ENCODE measurements around the gene FAM210A. TPM values are rescaled to one million over a fixed set of nuclear protein-coding genes. Genes with fewer than 3 reads are reported as not detected.

The FAM210A gene
- polyA plus RNA-seq, 1 of the 3 experiments (the other 2 are of a cell fraction): 10.6 TPM

DNA sequence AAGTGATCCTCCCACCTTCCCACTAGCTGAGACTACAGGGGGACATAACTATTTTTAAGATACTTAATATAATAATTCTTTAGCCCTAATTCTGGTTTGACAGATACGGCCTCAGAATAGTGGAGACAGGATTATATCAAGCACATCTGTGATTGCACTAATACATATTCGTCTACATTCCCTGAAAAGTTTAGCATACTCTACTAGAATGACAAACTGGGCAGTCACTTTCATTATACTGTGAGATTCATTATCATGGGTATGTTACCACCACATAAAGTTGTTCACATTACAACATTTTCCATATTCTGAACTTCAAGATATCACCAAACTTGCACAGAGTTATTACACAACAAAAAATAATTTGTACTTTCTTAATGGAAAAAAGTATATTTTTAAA is 11.0 kb downstream of the FAM210A start:
- no peaks in the 10 kb centered on the region for H3K9me3 ChIP-seq
- H3K9me2 ChIP-seq: no peaks in the 10 kb centered on the region
- H3F3A ChIP-seq (replicated peaks; ENCODE audit: insufficient read depth): no peaks in the 10 kb centered on the region
- TF ChIP-seq TEAD4 (IDR thresholded peaks at IDR 0.05; ENCODE audit: borderline replicate concordance, insufficient read depth): no peak
- no peak for TF ChIP-seq REST (IDR thresholded peaks at IDR 0.05; ENCODE audit: low read depth, low read length)
- TF ChIP-seq EP300 (IDR thresholded peaks at IDR 0.05; ENCODE audit: borderline replicate concordance in 1 of 2, low read depth in 1 of 2, low read length in 1 of 2): no peak
- TF ChIP-seq MEF2A (IDR thresholded peaks at IDR 0.05; ENCODE audit: borderline replicate concordance, low read depth): no peak
- TF ChIP-seq CTCF (IDR thresholded peaks at IDR 0.05): no peak
- no peak for TF ChIP-seq RAD21 (IDR thresholded peaks at IDR 0.05; ENCODE audit: low read length)
- no peak for TF ChIP-seq RCOR1 (IDR thresholded peaks at IDR 0.05; ENCODE audit: low read length)
- no peak for TF ChIP-seq POLR2AphosphoS5 (IDR thresholded peaks at IDR 0.05; ENCODE audit: low read depth, low read length)
- no peak for TF ChIP-seq GATA2 (CRISPR knock-in tag; IDR thresholded peaks at IDR 0.05)
- peaks cover 0 to 4% of the 10 kb centered on the region in 2 experiments for H3K36me3 ChIP-seq (replicated peaks in 1 of 2; ENCODE audit: control insufficient read depth in 1 of 2, insufficient read depth in 2 of 2, low read length in 1 of 2)
- peaks cover 0 to 2% of the 10 kb centered on the region in 2 experiments; a peak in 1 of 4 replicates for H3K4me1 ChIP-seq (ENCODE audit: control insufficient read depth in 1 of 2, insufficient read depth in 2 of 2, low read depth in 1 of 2, low read length in 1 of 2)
- no peak for DNase-seq
- CTCF ChIA-PET: interaction anchor here (1.2 kb wide), 1 partner anchor 9 kb away, joined by 3 read pairs; no protein-coding TSS in a partner anchor
- peaks cover 89% of the 10 kb centered on the region for H3K79me2 ChIP-seq (ENCODE audit: insufficient read depth)
- H4K20me1 ChIP-seq (ENCODE audit: insufficient read depth): peaks cover 17% of the 10 kb centered on the region; the same call in 1 of the 2 replicates
- no peaks in the 10 kb centered on the region for H3K27me3 ChIP-seq (ENCODE audit: insufficient read depth)
- H3K9ac ChIP-seq: no peak overlapping the region
- H3K4me2 ChIP-seq: no peak overlapping the region
- H3K4me3 ChIP-seq (ENCODE audit: low read depth in 2 of 2, low read length in 1 of 2): no peak overlapping the region
- no peak overlapping the region for H2AFZ ChIP-seq (ENCODE audit: low read depth)
- 89% methylated on average over 2 of the region's 2 CpGs for WGBS (ENCODE audit: low lambda C conversion rate)
- no peak overlapping the region for H3K27ac ChIP-seq (ENCODE audit: low read depth in 2 of 2, low read length in 1 of 2)
- POLR2A ChIA-PET: no interaction called here

GRCh38 chr18:13713455-13714055 is 12.8 kb downstream of the FAM210A start:
- Histone ChIP-seq H3K4me2 (no peak overlapping the region), H3K9me3 (no peaks in the 10 kb centered on the region), H3K4me1 (ENCODE audit: control insufficient read depth in 1 of 2, insufficient read depth in 2 of 2, low read depth in 1 of 2, low read length in 1 of 2) (peaks cover 0 to 2% of the 10 kb centered on the region in 2 experiments; a peak in 1 of 4 replicates), H3K4me3 (ENCODE audit: low read depth in 2 of 2, low read length in 1 of 2) (no peak overlapping the region), H3K27ac (ENCODE audit: low read depth in 2 of 2, low read length in 1 of 2) (no peak overlapping the region), H2AFZ (ENCODE audit: low read depth) (no peak overlapping the region), H3K79me2 (ENCODE audit: insufficient read depth) (peaks cover 90% of the 10 kb centered on the region), H3K9me2 (no peaks in the 10 kb centered on the region), H3F3A (replicated peaks; ENCODE audit: insufficient read depth) (no peaks in the 10 kb centered on the region), H3K36me3 (replicated peaks in 1 of 2; ENCODE audit: control insufficient read depth in 1 of 2, insufficient read depth in 2 of 2, low read length in 1 of 2) (peaks cover 0 to 4% of the 10 kb centered on the region in 2 experiments), H4K20me1 (ENCODE audit: insufficient read depth) (peaks cover 5% of the 10 kb centered on the region; the same call in 1 of the 2 replicates), H3K27me3 (ENCODE audit: insufficient read depth) (no peaks in the 10 kb centered on the region), H3K9ac (no peak overlapping the region)
- no peak for TF ChIP-seq FOXJ3 (CRISPR knock-in tag; IDR thresholded peaks at IDR 0.05)
- 86% methylated on average over 8 of the region's 8 CpGs for WGBS (ENCODE audit: low lambda C conversion rate)
- no peak for DNase-seq
- ChIA-PET CTCF (no interaction called here), POLR2A (interaction anchor here (0.6 to 2.0 kb wide), 2 partner anchors 12 to 1648 kb away, joined by 3 to 6 read pairs; partner anchors contain the start of genes FAM210A and RNMT)

All from SK-N-SH (cell line).